Gastrocnemius medialis (tissue), 4 donors: ENCODE data around the gene SLC9A6.

ENCODE experiments used
- POLR2A ChIP-seq, 2 donors: fragments of 450-650 bp; IDR thresholded peaks; one replicate each; pipeline ENCODE4 v1.6.1; 2017; ENCODE audit warnings: antibody characterized with exemption in 2 of 2, mild to moderate bottlenecking in 2 of 2, moderate library complexity in 2 of 2
- TF ChIP-seq, protein P1 (sequence below), 5 experiments: fragments of 450-650 bp in 3 of 5; fragments of 200-600 bp in 2 of 5; sonication (generic) in 2 of 5; IDR thresholded peaks in 4 of 5; conservative IDR thresholded peaks in 1 of 5; 1 replicate in 4 of 5; 2 replicates in 1 of 5; pipeline ENCODE4 v1.5.1; 2016 to 2019; ENCODE audit warnings: antibody characterized with exemption in 5 of 5, mild to moderate bottlenecking in 3 of 5, moderate library complexity in 3 of 5

DNA sequence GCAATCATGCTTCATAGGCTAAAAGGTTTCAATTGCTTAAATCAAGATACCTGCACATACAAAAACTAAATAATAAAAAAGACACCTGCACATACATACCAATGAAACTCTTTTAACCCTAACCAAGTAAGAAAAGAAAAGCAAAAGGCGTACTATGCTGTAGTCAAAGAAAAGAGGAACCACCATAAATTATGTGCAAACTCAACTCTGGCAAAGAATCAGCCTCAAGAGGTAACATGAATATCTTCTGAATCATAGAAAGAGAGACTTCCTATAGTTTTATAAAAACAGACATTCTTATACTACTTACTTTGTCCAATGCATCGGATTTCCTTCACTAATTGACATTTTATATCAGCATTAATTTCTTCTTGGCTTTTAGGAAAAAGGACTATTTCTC, 40.7 kb upstream of the SLC9A6 start:
- TF ChIP-seq, protein P1, sequence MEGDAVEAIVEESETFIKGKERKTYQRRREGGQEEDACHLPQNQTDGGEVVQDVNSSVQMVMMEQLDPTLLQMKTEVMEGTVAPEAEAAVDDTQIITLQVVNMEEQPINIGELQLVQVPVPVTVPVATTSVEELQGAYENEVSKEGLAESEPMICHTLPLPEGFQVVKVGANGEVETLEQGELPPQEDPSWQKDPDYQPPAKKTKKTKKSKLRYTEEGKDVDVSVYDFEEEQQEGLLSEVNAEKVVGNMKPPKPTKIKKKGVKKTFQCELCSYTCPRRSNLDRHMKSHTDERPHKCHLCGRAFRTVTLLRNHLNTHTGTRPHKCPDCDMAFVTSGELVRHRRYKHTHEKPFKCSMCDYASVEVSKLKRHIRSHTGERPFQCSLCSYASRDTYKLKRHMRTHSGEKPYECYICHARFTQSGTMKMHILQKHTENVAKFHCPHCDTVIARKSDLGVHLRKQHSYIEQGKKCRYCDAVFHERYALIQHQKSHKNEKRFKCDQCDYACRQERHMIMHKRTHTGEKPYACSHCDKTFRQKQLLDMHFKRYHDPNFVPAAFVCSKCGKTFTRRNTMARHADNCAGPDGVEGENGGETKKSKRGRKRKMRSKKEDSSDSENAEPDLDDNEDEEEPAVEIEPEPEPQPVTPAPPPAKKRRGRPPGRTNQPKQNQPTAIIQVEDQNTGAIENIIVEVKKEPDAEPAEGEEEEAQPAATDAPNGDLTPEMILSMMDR (IDR thresholded peaks at IDR 0.05 in 4 of 5, conservative IDR thresholded peaks at IDR 0.05 in 1 of 5), result no peak
- TF ChIP-seq POLR2A (IDR thresholded peaks at IDR 0.05), result no peak
